ENCODE measurements around the gene SLC16A13.

GRCh38 chr17:7022781-7023571 is 12.8 kb upstream of the SLC16A13 start, which contains the start of gene BCL6B:
- TF ChIP-seq CTCF (IDR thresholded peaks at IDR 0.05) (peak in 1 of 6 experiments; percentile 26), POLR2AphosphoS5 (IDR thresholded peaks at IDR 0.05) (peak in 1 of 2 donors; percentile 6), POLR2A (IDR thresholded peaks at IDR 0.05) (no peak), EP300 (IDR thresholded peaks at IDR 0.05) (no peak)

Data from upper lobe of left lung (tissue), 4 donors.